Measurements from ENCODE around the gene SNTA1. TPM values are rescaled to one million over a fixed set of nuclear protein-coding genes. Genes with fewer than 3 reads are reported as not detected.

Gene SNTA1
- total RNA-seq, 6 experiments from 2014 or later, result 13.9 to 22.2 (median 20.9) TPM

DNA sequence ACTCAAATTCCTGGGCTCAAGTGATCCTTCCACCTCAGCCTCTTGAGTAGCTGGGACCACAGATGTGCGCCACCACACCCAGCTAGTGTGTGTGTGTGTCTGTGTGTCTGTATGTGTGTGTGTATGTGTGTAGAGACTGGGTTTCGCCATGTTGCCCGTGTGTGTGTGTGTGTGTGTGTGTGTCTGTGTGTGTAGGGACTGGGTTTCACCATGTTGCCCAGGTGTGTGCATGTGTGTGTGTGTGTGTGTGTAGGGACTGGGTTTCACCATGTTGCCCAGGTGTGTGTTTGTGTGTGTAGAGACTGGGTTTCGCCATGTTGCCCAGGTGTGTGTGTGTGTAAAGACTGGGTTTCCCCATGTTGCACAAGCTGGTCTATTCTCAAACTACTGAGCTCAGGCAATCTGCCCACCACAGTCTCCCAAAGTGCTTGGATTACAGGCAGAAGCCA is 70.5 kb downstream of the SNTA1 start:
- H3K36me3 Mint-ChIP-seq (ENCODE audit: low read depth), result peaks cover 40% of the 10 kb centered on the region
- TF ChIP-seq, protein P1, sequence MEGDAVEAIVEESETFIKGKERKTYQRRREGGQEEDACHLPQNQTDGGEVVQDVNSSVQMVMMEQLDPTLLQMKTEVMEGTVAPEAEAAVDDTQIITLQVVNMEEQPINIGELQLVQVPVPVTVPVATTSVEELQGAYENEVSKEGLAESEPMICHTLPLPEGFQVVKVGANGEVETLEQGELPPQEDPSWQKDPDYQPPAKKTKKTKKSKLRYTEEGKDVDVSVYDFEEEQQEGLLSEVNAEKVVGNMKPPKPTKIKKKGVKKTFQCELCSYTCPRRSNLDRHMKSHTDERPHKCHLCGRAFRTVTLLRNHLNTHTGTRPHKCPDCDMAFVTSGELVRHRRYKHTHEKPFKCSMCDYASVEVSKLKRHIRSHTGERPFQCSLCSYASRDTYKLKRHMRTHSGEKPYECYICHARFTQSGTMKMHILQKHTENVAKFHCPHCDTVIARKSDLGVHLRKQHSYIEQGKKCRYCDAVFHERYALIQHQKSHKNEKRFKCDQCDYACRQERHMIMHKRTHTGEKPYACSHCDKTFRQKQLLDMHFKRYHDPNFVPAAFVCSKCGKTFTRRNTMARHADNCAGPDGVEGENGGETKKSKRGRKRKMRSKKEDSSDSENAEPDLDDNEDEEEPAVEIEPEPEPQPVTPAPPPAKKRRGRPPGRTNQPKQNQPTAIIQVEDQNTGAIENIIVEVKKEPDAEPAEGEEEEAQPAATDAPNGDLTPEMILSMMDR (IDR thresholded peaks at IDR 0.05), result no peak
- peak overlapping the region; percentile 39; the same call in 1 of the 2 replicates for H3K4me3 Mint-ChIP-seq
- peaks cover 2% of the 10 kb centered on the region; the same call in 1 of the 2 replicates for H3K27me3 Mint-ChIP-seq (ENCODE audit: insufficient read depth)
- peaks cover 37% of the 10 kb centered on the region for H3K4me1 Mint-ChIP-seq (ENCODE audit: low read depth)
- no peaks in the 10 kb centered on the region for H3K9me3 Mint-ChIP-seq
- DNase-seq, result no peak
- H3K27ac Mint-ChIP-seq, result peak overlapping the region; percentile 92

DNA sequence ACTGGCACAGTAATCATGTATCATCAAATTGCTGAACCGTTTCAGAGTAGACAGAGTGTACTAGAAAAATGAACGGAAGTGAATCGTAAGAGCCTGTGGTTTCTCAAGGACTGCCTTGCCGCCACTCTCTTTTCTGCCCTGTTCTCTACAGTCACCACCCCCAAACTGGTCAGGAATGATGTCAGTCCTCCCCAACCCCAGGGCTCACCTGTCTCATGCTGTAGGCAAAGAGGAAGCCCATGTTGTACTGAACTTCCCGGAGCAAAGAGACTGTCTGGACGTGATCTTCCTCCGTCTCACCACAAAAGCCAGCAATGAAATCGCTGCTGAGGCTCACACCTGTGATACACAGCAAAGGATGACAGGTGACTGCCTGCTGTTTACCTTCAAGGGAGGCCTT is 73.3 kb downstream of the SNTA1 start:
- H3K9me3 Mint-ChIP-seq, result no peaks in the 10 kb centered on the region
- H3K27me3 Mint-ChIP-seq (ENCODE audit: insufficient read depth), result peaks cover 2% of the 10 kb centered on the region; the same call in 1 of the 2 replicates
- TF ChIP-seq, protein P1 (IDR thresholded peaks at IDR 0.05), result no peak
- peaks cover 45% of the 10 kb centered on the region for H3K36me3 Mint-ChIP-seq (ENCODE audit: low read depth)
- no peak for DNase-seq
- H3K4me1 Mint-ChIP-seq (ENCODE audit: low read depth), result peaks cover 45% of the 10 kb centered on the region
- no peak overlapping the region for H3K4me3 Mint-ChIP-seq
- peak overlapping the region; percentile 40; the same call in 1 of the 2 replicates for H3K27ac Mint-ChIP-seq

DNA sequence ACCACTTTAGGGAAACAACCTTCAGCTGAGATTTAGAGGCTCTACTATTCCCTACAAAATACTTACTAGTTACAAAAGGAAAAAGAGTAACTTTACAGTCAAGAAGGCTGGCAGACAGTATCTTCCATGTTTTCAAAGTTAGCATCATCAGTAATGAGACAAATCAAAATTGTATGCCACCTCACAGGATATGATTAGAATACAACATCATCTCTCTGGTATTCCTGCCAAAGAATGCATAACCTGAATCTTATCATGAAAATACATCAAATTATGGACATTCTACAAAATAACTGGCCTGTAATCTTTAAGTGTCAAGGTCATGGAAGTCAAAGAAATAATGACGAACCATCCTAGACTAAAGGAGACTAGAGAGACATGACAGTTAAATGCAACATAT is 80.7 kb downstream of the SNTA1 start:
- no peak overlapping the region for H3K4me3 Mint-ChIP-seq
- H3K4me1 Mint-ChIP-seq (ENCODE audit: low read depth), result peaks cover 23% of the 10 kb centered on the region
- H3K36me3 Mint-ChIP-seq (ENCODE audit: low read depth), result peaks cover 44% of the 10 kb centered on the region

DNA sequence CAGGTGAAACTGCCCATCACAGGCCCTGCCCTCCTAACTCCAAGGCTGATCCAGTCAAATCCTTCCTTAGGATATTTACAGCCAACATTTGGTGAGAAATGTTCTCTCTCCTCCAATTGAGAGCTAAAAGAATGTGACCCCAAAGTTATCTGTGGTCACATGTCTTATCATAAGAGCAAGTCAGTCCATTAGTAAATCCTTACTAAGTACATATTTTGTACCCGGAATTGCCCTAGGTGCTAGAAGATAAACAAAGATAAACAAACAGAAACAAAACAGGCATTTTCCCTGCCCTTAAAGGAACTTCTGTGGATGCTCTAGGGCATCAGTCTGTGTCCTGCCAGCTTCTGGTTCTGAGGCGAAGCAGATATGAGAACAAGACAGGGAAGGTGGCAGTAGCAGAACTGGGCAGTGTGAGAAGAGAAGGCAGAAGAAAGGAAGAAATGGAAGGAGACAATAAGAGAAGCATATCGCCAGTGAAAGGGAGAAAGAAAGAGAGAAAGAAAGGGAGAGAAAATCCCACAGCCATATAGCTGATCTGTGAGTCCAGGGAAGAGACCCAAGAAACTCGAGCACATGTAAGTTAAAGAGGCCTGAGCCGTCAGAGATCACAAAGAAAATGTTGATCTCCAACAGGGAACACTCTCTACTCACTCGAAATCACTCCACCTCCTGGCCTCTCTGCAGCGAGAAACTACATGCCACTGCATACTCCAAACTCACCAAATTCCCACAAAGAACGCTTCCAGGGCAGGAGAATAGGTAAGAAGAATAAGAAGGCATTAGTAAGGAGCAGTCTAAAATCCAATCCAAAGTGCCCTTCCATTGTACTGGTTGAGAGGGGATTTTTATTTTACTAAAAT is 83.9 kb downstream of the SNTA1 start:
- Mint-ChIP-seq H3K36me3 (ENCODE audit: low read depth) (peaks cover 37% of the 10 kb centered on the region), H3K4me3 (no peak overlapping the region), H3K27ac (no peak overlapping the region), H3K4me1 (ENCODE audit: low read depth) (peaks cover 14% of the 10 kb centered on the region), H3K9me3 (no peaks in the 10 kb centered on the region), H3K27me3 (ENCODE audit: insufficient read depth) (no peaks in the 10 kb centered on the region; the same call in 1 of the 2 replicates)
- TF ChIP-seq, protein P1 (IDR thresholded peaks at IDR 0.05), result no peak
- DNase-seq, result no peak

More for the DNA sequence above, 80.7 kb downstream of the SNTA1 start:
- H3K27ac Mint-ChIP-seq, result no peak overlapping the region
- DNase-seq, result no peak
- H3K27me3 Mint-ChIP-seq (ENCODE audit: insufficient read depth), result no peaks in the 10 kb centered on the region; the same call in none of the 2 replicates
- H3K9me3 Mint-ChIP-seq, result no peaks in the 10 kb centered on the region
- TF ChIP-seq, protein P1 (IDR thresholded peaks at IDR 0.05), result no peak

Other genes with a start within 250 kb of the SNTA1 start
- gene BPIFA3, start 226.4 kb downstream of the SNTA1 start, total RNA-seq (2021; fragmentation: NEBNext Ultra II Directional; extraction: Animal tissue kit (Norgen Biotek cat#: 25700)), result not detected
- not detected for gene BPIFA1, start 207.8 kb downstream of the SNTA1 start, total RNA-seq (2021; fragmentation: NEBNext Ultra II Directional; extraction: Animal tissue kit (Norgen Biotek cat#: 25700))
- gene BPIFB1, start 160.5 kb downstream of the SNTA1 start, total RNA-seq (2021; fragmentation: NEBNext Ultra II Directional; extraction: Animal tissue kit (Norgen Biotek cat#: 25700)), result not detected
- 10 to 100 TPM; 22.8 to 28.4 (median 25.0) TPM for gene CDK5RAP1, start 42.2 kb downstream of the SNTA1 start, total RNA-seq (2021; fragmentation: NEBNext Ultra II Directional; extraction: Animal tissue kit (Norgen Biotek cat#: 25700))
- 1 to 10 TPM; 7.0 to 9.1 (median 8.0) TPM for gene CBFA2T2, start 46.3 kb upstream of the SNTA1 start, total RNA-seq (2021; fragmentation: NEBNext Ultra II Directional; extraction: Animal tissue kit (Norgen Biotek cat#: 25700))
- under 1 TPM in 5 of 6 experiments, not detected in 1; 0.10 to 0.31 (median 0.23) TPM for gene C20orf144, start 218.6 kb upstream of the SNTA1 start, total RNA-seq (2021; fragmentation: NEBNext Ultra II Directional; extraction: Animal tissue kit (Norgen Biotek cat#: 25700))
- gene ACTL10, start 223.2 kb upstream of the SNTA1 start, total RNA-seq (2021; fragmentation: NEBNext Ultra II Directional; extraction: Animal tissue kit (Norgen Biotek cat#: 25700)), result 1 to 10 TPM; 1.6 to 2.3 (median 1.8) TPM
- 10 to 100 TPM; 24.9 to 30.0 (median 27.0) TPM for gene NECAB3, start 230.7 kb upstream of the SNTA1 start, total RNA-seq (2021; fragmentation: NEBNext Ultra II Directional; extraction: Animal tissue kit (Norgen Biotek cat#: 25700))
- gene E2F1, start 242.6 kb upstream of the SNTA1 start, total RNA-seq (2021; fragmentation: NEBNext Ultra II Directional; extraction: Animal tissue kit (Norgen Biotek cat#: 25700)), result 10 to 100 TPM; 11.3 to 21.7 (median 20.2) TPM